ENCODE measurements around the gene CCDC57.
"Not testable (repeated sequence)": the region's sequence is repeated elsewhere in the genome, so short reads cannot be mapped to it uniquely, and the experiment has no call there.

CCDC57 gene

DNA sequence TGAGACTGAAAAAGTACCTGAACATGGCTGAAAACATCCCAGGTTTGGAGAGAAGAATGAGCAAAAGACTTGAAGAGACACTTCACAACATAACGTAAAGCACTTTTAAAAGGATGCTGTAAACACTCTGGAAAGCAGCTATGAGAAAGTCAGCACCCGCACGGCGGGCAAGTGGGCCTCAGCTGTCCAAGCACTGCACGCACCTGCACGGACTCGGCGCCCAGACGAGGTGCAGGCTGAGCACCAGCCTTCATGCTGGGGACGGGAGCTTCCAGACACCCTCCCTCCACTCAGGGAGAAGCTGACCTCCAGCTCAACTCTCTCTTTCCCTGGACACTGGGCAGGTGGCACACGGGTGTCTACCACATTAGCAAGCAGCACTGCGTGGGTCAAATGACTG, 13.1 kb downstream of the CCDC57 start:
- no peak for DNase-seq

- DNase-seq, result no peak
Measured at GRCh38 chr17:82198092-82198491, 14.6 kb downstream of the CCDC57 start.

GRCh38 chr17:82195675-82196672, 16.7 kb downstream of the CCDC57 start:
- no peak for DNase-seq

GRCh38 chr17:82194765-82195164, 17.9 kb downstream of the CCDC57 start:
- DNase-seq, result no peak

GRCh38 chr17:82193520-82194220, 19.0 kb downstream of the CCDC57 start:
- DNase-seq, result no peak

- DNase-seq, result not testable (repeated sequence)
Measured at GRCh38 chr17:82193050-82193449, 19.6 kb downstream of the CCDC57 start.

DNA sequence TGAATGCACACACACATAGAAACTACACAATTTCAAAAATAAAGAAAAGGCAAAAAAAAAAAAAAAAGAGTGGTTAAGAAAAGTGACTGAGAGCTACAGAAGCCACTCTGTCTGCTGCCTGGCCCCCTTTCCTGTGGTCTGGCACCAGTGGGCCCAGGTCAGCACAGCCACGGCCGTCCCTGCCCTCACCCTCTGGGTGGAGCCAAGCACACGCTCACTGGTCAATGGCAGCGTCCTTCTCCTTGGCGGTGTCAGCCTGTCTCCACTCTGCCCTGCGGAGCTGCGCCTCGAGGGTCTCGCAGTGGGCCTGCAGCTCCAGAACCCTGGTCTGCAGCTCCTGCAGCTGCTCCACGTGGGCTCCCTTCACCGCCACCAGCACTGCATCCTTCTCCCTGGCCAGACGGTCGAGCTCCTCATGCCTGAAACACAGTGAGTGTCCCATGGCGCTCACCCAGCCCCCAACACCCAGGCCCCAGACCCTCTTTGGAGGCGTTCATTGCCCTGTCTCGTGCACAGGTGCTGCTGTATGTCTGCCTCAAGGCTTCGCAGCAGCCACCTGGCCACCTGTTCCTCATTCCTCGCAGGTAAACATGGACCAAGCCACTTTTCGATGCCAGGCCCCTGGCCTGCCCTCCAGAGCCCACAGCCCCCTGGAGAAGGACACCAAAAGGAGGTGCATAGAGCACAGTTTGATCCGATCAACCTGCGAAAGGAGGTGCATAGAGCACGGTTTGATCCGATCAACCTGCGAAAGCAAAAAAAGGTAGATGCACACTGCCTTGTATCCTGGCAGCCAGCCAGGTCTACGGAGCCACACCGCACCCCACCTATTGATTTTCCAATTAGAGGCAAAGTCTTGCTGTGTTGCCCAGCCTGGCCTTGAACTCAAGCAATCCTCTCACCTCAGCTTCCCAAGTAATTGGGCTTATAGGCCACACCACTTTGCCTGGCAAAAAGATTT, 24.4 kb downstream of the CCDC57 start:
- DNase-seq, result no peak

GRCh38 chr17:82187500-82187899, 25.1 kb downstream of the CCDC57 start:
- DNase-seq, result no peak

- DNase-seq, result no peak
Measured at GRCh38 chr17:82186221-82186620, 26.4 kb downstream of the CCDC57 start.

- no peak for DNase-seq
Measured at GRCh38 chr17:82184761-82185160, 27.9 kb downstream of the CCDC57 start.

- DNase-seq, result no peak
Measured at GRCh38 chr17:82180776-82181528, 31.7 kb downstream of the CCDC57 start.

- no peak for DNase-seq
Measured at GRCh38 chr17:82179946-82180475, 32.6 kb downstream of the CCDC57 start.

- no peak for DNase-seq
Measured at GRCh38 chr17:82179412-82179811, 33.2 kb downstream of the CCDC57 start.

DNA sequence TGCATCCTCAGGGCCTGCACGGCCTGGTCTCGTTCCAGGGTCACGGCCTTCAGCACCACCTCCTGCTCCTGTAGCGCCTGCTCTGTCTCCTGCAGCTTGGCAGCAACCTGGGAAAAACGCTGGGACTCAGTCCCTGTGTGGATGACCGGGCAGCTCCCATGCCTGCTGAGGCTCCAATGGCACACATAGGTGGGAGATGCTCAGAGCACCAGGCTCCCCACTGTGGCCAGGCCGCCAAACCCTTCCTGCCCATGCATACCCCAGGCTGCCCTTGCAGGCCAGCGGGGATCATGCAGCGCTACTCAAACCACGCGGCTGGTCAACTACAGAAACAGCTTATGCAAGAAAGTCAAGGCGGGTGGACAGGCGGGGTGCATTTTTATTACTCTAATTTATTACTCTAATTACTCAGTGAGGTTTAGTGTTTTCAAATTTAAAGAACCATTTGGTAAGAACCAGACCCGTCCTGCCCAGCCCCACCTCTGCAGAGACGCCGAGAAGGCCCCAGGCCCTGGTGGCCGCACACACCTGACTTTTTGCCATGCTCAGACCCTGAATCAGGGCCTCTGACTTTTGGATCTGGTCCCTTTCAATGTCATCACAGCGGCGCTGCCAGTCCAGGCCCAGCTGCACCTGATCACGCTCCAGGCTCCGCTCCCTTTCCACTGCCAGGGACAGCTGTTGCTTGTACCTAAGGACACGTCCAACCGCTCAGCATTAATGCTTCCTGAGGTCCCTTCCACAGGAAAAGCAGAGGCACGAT, 34.0 kb downstream of the CCDC57 start:
- no peak for DNase-seq

GRCh38 chr17:82177761-82178498, 34.7 kb downstream of the CCDC57 start:
- no peak for DNase-seq

- no peak for DNase-seq
Measured at GRCh38 chr17:82177276-82177675, 35.4 kb downstream of the CCDC57 start.

- DNase-seq, result no peak
Measured at GRCh38 chr17:82175951-82176350, 36.7 kb downstream of the CCDC57 start.

GRCh38 chr17:82175201-82175600, 37.4 kb downstream of the CCDC57 start:
- no peak for DNase-seq

GRCh38 chr17:82174042-82174857, 38.4 kb downstream of the CCDC57 start:
- DNase-seq, result not testable (repeated sequence)
